GM20000 (cell line): Measurements from ENCODE around the gene ENOPH1.

Experiments
- DNase-seq: peaks from one replicate; pipeline ENCODE4 v3.0.0; 2012; ENCODE audit warnings: low spot score
- TF ChIP-seq, protein P1 (sequence below): IDR thresholded peaks from 2 replicates; pipeline ENCODE4 v1.5.1; 2012; ENCODE audit warnings: mild to moderate bottlenecking, control low read depth; ENCODE audit errors: extremely low read depth, missing control alignments

Gene ENOPH1

DNA sequence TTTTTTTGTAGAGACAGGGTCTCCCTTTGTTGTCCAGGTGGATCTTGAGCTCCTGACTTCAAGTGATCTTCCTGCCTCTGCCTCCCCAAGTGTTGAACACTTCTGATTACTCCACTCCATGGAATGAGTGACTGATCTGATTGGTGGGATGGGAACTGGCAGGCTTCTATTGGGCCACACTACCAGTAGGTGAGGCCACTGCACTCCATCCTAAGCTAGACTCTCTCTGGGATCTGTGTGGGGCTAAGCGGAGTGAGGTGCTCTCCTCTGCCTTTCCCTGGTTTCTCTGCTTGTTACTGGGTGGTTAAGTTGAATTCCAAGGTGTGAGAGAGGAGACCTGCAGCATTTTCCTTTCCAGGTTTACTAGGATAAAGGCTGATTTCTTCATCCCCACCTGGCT is 58.7 kb downstream of the ENOPH1 start:
- TF ChIP-seq, protein P1, sequence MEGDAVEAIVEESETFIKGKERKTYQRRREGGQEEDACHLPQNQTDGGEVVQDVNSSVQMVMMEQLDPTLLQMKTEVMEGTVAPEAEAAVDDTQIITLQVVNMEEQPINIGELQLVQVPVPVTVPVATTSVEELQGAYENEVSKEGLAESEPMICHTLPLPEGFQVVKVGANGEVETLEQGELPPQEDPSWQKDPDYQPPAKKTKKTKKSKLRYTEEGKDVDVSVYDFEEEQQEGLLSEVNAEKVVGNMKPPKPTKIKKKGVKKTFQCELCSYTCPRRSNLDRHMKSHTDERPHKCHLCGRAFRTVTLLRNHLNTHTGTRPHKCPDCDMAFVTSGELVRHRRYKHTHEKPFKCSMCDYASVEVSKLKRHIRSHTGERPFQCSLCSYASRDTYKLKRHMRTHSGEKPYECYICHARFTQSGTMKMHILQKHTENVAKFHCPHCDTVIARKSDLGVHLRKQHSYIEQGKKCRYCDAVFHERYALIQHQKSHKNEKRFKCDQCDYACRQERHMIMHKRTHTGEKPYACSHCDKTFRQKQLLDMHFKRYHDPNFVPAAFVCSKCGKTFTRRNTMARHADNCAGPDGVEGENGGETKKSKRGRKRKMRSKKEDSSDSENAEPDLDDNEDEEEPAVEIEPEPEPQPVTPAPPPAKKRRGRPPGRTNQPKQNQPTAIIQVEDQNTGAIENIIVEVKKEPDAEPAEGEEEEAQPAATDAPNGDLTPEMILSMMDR, result no peak
- no peak for DNase-seq

DNA sequence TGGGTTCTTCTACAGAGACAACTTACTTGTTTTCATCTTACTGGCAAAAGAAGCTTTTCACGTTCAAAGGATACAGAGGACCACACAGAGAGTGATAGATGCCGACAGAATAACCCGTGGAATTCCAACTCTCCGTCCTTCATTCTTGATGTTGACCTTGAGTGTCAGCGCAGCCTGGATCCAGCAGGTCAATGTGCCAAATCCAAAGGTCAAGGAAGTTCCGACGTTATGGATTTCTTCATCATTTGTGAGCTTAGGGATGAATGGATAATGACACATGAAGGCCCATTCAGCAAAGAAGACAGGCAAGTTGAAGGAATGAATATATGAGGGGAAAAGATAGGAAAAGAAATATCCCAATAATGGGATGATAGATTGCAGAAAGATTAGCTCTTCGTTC is 59.6 kb downstream of the ENOPH1 start:
- no peak for DNase-seq
- TF ChIP-seq, protein P1, result no peak

DNA sequence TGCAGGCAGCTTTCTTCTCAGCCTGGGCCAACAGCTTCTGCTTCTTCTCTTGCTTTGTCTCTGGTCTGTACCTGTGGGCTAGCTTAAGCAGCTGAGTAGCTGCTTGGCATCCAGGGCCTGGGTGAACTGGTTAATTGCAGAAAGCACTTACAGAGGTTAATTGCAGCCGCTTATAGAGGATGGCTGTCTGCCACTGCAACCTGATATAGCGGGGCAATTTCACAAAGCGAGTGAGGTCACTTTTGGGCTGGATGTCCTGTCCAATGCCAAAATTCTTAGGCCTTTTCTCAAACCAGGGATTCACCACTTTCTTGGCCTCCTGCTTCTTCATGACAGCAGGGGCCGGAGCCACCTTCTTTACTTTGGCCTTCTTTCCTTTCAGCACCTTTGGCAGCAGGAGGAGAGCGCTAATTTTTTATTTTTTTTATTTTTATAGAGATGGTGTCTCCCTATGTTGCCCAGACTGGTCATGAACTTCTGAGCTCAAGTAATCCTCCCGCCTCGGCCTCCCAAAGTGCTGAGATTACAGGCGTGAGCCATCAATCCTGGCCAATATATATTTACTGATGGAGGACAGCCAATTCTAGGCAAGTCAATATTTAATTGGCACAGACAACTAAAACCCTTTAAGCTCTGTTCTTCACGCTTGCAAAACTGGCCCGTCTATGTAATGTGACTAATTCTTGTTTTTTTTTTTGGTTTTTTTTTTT is 61.0 kb downstream of the ENOPH1 start:
- TF ChIP-seq, protein P1, result no peak
- no peak for DNase-seq

DNA sequence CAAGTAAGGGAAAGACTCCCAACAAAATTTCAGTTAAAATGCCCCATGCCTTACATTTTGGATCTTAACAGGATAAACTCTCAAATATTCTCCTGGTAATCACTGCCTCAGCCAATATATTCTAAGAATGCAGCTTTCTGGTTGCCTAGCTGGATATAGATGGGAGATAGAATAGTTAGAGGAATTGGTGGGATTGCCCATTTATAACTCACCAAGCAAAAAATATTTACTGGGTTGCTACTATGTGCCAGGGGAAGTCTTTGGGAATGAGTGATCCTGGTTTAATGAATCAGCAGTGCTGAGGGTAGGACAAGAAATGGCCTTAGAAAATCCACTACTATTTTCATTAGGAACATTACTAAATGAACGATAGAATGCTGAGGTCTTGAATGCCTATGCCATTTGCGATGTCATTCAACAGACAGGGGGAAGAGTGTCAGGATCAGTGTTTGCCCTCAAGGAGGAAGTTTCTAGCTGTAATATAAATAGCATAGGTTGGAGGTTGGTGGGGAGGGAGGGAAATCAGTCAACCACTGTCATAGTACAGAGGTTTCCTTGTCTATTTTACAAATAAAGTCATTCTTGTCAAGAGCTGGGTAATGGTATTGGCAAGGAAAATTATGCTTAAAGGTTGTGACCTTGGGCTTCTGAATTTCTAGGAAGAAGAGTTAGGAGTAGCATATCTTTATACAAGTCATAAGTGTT is 63.5 kb downstream of the ENOPH1 start:
- no peak for DNase-seq
- TF ChIP-seq, protein P1, result no peak

DNA sequence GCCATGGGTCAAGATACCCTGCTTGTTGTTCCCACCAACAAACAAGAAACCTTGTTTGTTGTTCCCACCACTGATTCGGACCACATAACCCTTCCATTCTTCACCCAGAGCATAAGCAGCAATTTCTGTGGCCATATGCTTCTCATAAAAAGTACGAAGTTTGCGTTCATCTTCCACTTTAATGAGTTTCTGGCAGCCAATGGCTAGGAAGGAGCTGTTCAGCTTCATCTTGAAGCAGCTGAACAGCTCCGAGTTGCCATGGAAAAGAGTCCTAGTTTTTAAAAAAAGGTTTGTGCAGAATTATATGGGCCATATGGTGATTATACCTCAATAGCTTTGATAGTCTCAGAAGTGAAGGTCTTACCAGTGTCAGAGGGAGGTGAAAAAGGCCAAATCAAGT is 65.3 kb downstream of the ENOPH1 start:
- TF ChIP-seq, protein P1, result no peak
- no peak for DNase-seq

DNA sequence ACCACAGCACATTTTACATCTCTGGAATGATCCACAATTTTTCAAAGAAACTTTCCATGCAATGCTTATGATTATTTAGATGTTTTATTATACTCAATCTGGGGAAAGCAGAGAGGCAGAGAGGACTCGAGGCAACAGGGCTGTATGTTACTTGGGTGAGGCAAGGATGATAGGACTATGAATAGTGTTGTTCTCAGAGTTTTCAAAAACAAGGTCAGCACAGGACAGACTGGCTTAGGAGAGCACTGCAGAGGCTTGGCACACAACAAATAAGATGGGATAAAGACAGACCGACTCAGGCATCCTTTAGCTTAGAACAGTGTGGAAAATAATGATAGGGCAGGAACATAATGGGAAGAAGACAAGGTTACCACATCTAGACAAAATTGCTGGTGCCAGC is 66.0 kb downstream of the ENOPH1 start:
- TF ChIP-seq, protein P1, result no peak
- no peak for DNase-seq

DNA sequence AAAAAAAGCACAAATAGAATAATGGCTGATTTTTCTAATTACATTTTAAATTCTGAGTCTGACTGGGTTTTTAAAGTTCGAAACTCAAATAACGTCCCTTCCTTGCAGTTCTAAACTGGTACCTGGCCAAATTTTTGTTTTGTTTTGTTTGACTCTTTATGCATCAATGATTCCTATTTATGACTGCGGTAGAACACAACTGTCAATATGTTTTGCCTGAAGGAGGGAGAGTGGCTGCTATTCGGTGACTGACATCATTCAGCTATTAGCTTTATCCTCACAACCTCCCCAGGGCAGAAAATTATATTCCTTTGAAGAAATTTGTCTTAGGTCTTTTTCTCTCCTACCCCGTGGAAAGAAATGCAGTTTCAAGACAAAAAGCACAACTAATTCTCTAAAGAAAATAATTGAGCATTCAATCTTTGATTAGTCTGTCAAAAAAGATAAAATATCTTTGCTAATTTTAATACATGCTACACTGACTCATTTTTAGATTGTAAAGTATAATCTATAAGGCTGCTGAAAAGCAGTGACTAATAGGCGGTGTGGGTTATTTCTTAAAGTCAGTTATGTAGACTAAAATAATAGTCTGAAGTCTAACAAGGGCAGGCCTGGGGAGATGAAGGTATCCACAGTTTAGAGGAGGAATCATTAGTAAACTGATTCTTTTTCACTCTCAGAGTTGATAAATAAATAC is 69.5 kb downstream of the ENOPH1 start:
- TF ChIP-seq, protein P1, result no peak
- DNase-seq, result no peak
